D721Med (cell line): ENCODE results near the gene CEBPZ.
"Not testable (repeated sequence)": the region's sequence is repeated elsewhere in the genome, so short reads cannot be mapped to it uniquely, and the experiment has no call there.

Experiments used
- DNase-seq: peaks from one replicate; pipeline ENCODE4 v3.0.0; 2011; ENCODE audit warnings: low spot score; ENCODE audit not compliant: insufficient read length
- FAIRE-seq: peaks from 2 replicates; lab custom pipeline; 2011; peaks lifted over from hg19 to GRCh38; lab: Jason Lieb, UNC
- TF ChIP-seq, protein P1 (sequence below): IDR thresholded peaks from 2 replicates; pipeline ENCODE4 v1.5.1; 2012; ENCODE audit warnings: mild to moderate bottlenecking, control low read depth; ENCODE audit not compliant: insufficient read depth; ENCODE audit errors: missing control alignments

The CEBPZ gene

DNA sequence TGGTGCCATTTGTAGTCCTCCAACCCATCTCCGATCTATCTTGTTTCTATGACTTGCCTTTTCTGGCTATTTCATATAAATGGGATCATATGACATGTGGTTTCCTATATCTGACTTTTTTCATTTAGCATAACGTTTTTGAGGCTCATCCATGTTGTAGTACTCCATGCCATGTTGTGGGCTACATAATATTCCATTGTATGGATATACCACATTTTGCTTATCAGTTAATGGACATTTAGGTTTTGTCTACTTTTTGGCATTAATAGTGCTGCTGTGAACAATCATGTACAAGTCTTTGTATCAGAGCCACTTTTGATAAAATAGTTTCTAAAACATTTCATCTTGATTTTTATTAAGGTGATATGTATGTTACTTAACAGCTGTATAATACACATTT is 27.7 kb downstream of the CEBPZ start:
- TF ChIP-seq, protein P1, sequence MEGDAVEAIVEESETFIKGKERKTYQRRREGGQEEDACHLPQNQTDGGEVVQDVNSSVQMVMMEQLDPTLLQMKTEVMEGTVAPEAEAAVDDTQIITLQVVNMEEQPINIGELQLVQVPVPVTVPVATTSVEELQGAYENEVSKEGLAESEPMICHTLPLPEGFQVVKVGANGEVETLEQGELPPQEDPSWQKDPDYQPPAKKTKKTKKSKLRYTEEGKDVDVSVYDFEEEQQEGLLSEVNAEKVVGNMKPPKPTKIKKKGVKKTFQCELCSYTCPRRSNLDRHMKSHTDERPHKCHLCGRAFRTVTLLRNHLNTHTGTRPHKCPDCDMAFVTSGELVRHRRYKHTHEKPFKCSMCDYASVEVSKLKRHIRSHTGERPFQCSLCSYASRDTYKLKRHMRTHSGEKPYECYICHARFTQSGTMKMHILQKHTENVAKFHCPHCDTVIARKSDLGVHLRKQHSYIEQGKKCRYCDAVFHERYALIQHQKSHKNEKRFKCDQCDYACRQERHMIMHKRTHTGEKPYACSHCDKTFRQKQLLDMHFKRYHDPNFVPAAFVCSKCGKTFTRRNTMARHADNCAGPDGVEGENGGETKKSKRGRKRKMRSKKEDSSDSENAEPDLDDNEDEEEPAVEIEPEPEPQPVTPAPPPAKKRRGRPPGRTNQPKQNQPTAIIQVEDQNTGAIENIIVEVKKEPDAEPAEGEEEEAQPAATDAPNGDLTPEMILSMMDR: no peak
- DNase-seq (no peak), FAIRE-seq (peak; percentile 35)

- no peak for DNase-seq
- no peak for FAIRE-seq
- TF ChIP-seq, protein P1: no peak
These were observed 29.6 kb downstream of the CEBPZ start for GRCh38 chr2:37201766-37202165.

GRCh38 chr2:37201208-37201607 is 30.2 kb downstream of the CEBPZ start:
- TF ChIP-seq, protein P1: no peak
- FAIRE-seq (no peak), DNase-seq (no peak)

DNA sequence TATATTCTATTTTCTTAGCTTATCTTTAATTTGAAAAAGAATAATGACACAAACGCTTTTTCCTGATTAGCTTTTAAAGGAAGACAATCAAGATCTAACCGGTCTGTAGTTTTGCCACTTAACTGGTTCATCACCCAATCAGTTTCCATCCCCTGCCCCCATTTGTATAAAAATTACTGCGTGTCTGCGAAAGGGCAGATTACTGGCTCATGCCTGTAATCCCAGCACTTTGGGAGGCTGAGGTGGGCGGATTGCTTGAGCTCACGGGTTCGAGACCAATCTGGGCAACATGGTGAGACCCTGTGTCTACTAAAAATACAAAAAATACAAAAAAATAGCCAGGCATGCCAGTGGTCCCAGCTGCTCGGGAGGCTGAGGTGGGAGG is 32.7 kb downstream of the CEBPZ start:
- DNase-seq (no peak), FAIRE-seq (no peak)
- TF ChIP-seq, protein P1: no peak

- FAIRE-seq (no peak), DNase-seq (peak; percentile 48)
- TF ChIP-seq, protein P1: no peak
These were observed 34.8 kb downstream of the CEBPZ start, which contains the start of gene CEBPZOS for GRCh38 chr2:37196320-37197195. CEBPZOS (plus strand) TSS chr2:37196496; CDS start chr2:37199705, 3,209 bp downstream.

- not testable (repeated sequence) for DNase-seq, FAIRE-seq
These were observed 35.5 kb downstream of the CEBPZ start for GRCh38 chr2:37195862-37196319.

DNA sequence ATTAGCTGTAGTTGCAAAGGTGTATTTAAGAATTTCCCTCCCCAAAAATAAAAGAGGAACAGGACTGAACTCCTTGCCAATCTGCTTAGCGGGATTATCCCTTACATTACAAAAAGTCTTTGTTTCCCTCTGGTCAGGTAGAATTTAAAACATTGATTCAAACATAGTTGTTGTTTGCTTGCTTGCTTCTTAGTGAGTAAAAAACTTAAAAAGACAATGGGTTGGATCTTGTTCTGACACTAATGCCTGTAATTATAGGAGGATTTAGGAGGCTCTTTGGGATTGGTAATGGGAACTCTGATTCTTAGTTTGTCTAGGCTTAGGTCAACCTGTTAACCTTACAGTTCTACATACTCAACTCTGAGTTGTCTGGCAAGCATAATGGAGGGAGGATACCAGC is 38.8 kb downstream of the CEBPZ start:
- DNase-seq (no peak), FAIRE-seq (no peak)
- TF ChIP-seq, protein P1: no peak
